Smooth muscle cell (in vitro differentiated cells): ENCODE data around the gene CACNB4. TPM values are rescaled to one million over a fixed set of nuclear protein-coding genes. Genes with fewer than 3 reads are reported as not detected.

Experiments
- DNase-seq: peaks from one replicate; lab custom pipeline; 2025; ENCODE audit not compliant: unreplicated experiment; lab: John Stamatoyannopoulos, UW
- H2AFZ ChIP-seq: fragments of 200-600 bp; sonication (generic); 2 replicates; pipeline ENCODE4 v1.6.0; 2016; ENCODE audit warnings: antibody characterized with exemption, low read depth, mild to moderate bottlenecking
- H3F3A ChIP-seq: fragments of 200-600 bp; sonication (generic); 2 replicates; pipeline ENCODE4 v1.6.0; 2017; ENCODE audit warnings: antibody characterized with exemption, low read depth
- H3K27ac ChIP-seq: fragments of 200-600 bp; sonication (generic); 2 replicates; pipeline ENCODE4 v1.5.1; 2016; ENCODE audit warnings: low read depth, mild to moderate bottlenecking
- H3K27me3 ChIP-seq: fragments of 200-600 bp; sonication (generic); 2 replicates; pipeline ENCODE4 v1.6.1; 2016; ENCODE audit warnings: low read depth, mild to moderate bottlenecking
- H3K36me3 ChIP-seq: fragments of 200-600 bp; sonication (generic); 2 replicates; pipeline ENCODE4 v1.5.1; 2016; ENCODE audit warnings: low read depth
- H3K4me1 ChIP-seq: fragments of 200-600 bp; sonication (generic); 2 replicates; pipeline ENCODE4 v1.5.1; 2016; ENCODE audit warnings: low read depth
- H3K4me2 ChIP-seq: fragments of 200-600 bp; sonication (generic); 2 replicates; pipeline ENCODE4 v1.6.0; 2016; ENCODE audit warnings: mild to moderate bottlenecking
- H3K4me3 ChIP-seq: fragments of 200-600 bp; sonication (generic); 2 replicates; pipeline ENCODE4 v1.5.1; 2016; ENCODE audit warnings: mild to moderate bottlenecking
- H3K79me2 ChIP-seq: fragments of 200-600 bp; sonication (generic); 2 replicates; pipeline ENCODE4 v1.6.0; 2016; ENCODE audit warnings: low read depth, mild to moderate bottlenecking
- H3K9ac ChIP-seq: fragments of 200-600 bp; sonication (generic); 2 replicates; pipeline ENCODE4 v1.6.0; 2016; ENCODE audit warnings: low read depth
- H3K9me3 ChIP-seq: fragments of 200-600 bp; sonication (generic); replicated peaks from 2 replicates; pipeline ENCODE4 v1.5.1; 2016; ENCODE audit warnings: low read depth
- H4K20me1 ChIP-seq: fragments of 200-600 bp; sonication (generic); 2 replicates; pipeline ENCODE4 v1.6.0; 2016; ENCODE audit warnings: low read depth
- WGBS: methylation state at CpG from one replicate; pipeline ENCODE4 v1.1.7; 2016; ENCODE audit warnings: low lambda C conversion rate; 5-methylcytosine and 5-hydroxymethylcytosine counted together
- polyA plus RNA-seq: library from polyadenylated mRNA; unstranded; fragments of >200 nt; fragmentation: Nextera tagmentation; extraction: Ambion mirVana; gene quantifications from 2 replicates; pipeline ENCODE4 v1.2.1, GENCODE V29; 2016
- total RNA-seq: library from RNA; depleted of rRNA; stranded (reverse); fragments of >200 nt; gene quantifications from 2 replicates; pipeline ENCODE4 v1.2.3, GENCODE V29; 2014
- TF ChIP-seq, protein P1 (sequence below): fragments of 200-600 bp; sonication (generic); IDR thresholded peaks from 2 replicates; pipeline ENCODE4 v1.5.1; 2017; ENCODE audit warnings: borderline replicate concordance, mild to moderate bottlenecking, antibody characterized with exemption; ENCODE audit not compliant: insufficient read depth, poor library complexity, severe bottlenecking

Gene CACNB4
- total and polyA plus RNA-seq, 2 experiments from 2014 or later, result 0.06 to 1.4 TPM

DNA sequence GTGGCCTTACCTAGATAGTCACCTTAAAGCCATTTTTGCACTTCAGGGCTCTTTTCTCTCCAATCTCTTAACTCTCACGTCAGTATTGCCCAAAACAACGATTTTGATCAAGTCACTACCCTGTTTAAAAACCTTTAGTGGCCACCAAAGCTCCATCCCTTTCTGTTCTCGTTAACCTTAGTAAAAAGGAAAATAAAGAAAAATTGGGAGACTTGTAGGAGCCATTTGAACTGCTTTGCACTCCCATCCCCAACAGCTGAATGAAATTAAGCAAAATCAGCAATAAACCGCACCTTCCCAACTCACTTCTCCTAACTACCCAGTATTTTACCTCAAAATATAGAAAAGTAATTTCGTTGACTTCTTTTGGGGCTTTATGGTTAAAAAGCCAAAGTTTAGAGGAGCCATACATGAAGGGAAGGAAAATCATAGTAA, 269.9 kb downstream of the CACNB4 start:
- Histone ChIP-seq H3K27me3 (no peaks in the 10 kb centered on the region), H2AFZ (peak overlapping the region; percentile 94), H3K4me3 (peak overlapping the region; percentile 81), H3K79me2 (peaks cover 44% of the 10 kb centered on the region), H3K9me3 (no peaks in the 10 kb centered on the region), H4K20me1 (peaks cover 34% of the 10 kb centered on the region), H3K27ac (peak overlapping the region; percentile 74), H3K4me1 (peaks cover 22% of the 10 kb centered on the region), H3K4me2 (peak overlapping the region; percentile 92), H3K36me3 (no peaks in the 10 kb centered on the region), H3K9ac (peak overlapping the region; percentile 59), H3F3A (no peaks in the 10 kb centered on the region)
- TF ChIP-seq, protein P1, sequence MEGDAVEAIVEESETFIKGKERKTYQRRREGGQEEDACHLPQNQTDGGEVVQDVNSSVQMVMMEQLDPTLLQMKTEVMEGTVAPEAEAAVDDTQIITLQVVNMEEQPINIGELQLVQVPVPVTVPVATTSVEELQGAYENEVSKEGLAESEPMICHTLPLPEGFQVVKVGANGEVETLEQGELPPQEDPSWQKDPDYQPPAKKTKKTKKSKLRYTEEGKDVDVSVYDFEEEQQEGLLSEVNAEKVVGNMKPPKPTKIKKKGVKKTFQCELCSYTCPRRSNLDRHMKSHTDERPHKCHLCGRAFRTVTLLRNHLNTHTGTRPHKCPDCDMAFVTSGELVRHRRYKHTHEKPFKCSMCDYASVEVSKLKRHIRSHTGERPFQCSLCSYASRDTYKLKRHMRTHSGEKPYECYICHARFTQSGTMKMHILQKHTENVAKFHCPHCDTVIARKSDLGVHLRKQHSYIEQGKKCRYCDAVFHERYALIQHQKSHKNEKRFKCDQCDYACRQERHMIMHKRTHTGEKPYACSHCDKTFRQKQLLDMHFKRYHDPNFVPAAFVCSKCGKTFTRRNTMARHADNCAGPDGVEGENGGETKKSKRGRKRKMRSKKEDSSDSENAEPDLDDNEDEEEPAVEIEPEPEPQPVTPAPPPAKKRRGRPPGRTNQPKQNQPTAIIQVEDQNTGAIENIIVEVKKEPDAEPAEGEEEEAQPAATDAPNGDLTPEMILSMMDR, result no peak
- WGBS, result 86% methylated on average over 5 of the region's 5 CpGs
- DNase-seq, result no peak

DNA sequence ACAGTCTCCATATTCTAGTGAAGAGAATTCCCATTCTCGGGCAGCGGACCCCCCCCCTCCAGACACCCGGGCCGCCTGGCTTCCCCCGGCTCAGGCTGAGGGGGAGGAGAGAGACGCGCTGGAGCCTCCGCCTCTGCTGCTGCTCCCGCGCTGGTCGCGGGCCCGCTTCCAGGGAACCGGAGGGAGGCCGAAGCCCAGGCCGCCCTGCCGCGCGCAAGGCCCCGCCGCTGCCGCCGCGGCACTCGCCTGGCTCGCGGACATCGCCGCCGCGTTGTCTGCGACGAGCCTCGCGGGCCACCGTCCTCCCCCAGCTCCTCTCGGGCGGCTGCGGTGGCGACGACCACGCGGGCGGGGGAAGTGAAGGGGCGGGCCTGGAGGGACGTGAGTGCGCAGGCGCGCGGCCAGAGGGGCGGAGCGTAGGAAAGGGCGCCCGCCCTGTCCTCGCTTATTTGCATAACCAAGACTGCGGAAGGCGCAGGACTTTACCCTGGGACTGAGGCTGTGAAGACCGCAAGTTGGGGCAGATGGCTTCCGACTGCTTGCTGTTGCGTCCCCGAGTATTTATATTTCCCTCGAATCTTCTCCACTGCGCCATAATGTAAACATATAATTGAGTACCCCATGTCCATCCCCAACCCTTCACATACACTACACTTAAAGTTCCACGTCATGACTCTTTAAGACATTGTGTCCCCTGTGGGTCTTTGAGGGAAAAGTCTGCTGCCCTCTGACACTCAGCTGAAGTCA, 270.5 kb downstream of the CACNB4 start, which contains the start of gene ARL5A:
Gene ARL5A (minus strand): TSS at position 279 of the 747 bp plus-strand sequence. CDS start 245 bp downstream, at position 34.
- Histone ChIP-seq H3K4me3 (peak within 1 kb of the TSS; percentile 81), H3K79me2 (peaks cover 50% of the 10 kb centered on the region), H3K4me2 (peak within 1 kb of the TSS; percentile 92), H3K36me3 (no peaks in the 10 kb centered on the region), H3K27ac (peak within 1 kb of the TSS; percentile 74), H3F3A (no peaks in the 10 kb centered on the region), H3K9ac (peak within 1 kb of the TSS; percentile 94), H3K4me1 (peaks cover 22% of the 10 kb centered on the region), H3K27me3 (no peaks in the 10 kb centered on the region), H3K9me3 (no peaks in the 10 kb centered on the region), H4K20me1 (peaks cover 40% of the 10 kb centered on the region), H2AFZ (peak within 1 kb of the TSS; percentile 94)
- 1% methylated on average over 52 of the region's 64 CpGs for WGBS
- TF ChIP-seq, protein P1, result no peak
- DNase-seq, result peak; percentile 79

DNA sequence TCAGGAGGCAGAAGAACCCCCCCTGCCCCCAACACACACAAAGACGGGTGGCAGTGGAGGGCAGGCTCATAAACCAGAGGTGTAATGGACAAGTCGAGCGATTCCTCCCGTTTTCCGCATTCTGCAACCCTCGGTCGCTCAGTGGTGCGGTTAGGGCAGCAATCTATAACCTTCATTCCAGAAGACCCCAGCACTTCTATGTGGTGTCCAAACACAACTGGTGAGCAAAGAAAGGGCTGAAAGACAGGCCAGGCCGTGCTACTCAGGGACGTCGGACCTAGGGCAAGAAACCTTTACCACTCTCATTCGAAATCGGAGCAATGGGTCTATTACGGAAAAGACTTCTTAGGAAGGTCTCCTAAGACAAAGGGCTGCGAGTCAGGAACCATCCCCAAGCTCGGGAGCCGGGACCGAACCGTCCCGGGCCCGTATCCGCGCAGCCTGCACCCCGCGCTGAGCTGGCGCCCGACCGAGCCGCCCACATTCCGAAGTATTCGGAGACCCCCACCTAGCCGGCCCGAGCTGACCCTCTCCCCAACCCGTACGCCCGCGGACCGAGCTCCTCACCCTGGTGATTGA, 271.2 kb downstream of the CACNB4 start:
- WGBS, result under 1% methylated on average over 37 of the region's 38 CpGs
- no peaks in the 10 kb centered on the region for H3K36me3 ChIP-seq
- peaks cover 56% of the 10 kb centered on the region for H3K79me2 ChIP-seq
- peak overlapping the region; percentile 74 for H3K27ac ChIP-seq
- no peak for DNase-seq
- peak overlapping the region; percentile 81 for H3K4me3 ChIP-seq
- peak overlapping the region; percentile 94 for H2AFZ ChIP-seq
- peak overlapping the region; percentile 92 for H3K4me2 ChIP-seq
- peak overlapping the region; percentile 94 for H3K9ac ChIP-seq
- H3K9me3 ChIP-seq, result no peaks in the 10 kb centered on the region
- H4K20me1 ChIP-seq, result peaks cover 46% of the 10 kb centered on the region
- H3K27me3 ChIP-seq, result no peaks in the 10 kb centered on the region
- H3F3A ChIP-seq, result no peaks in the 10 kb centered on the region
- peaks cover 22% of the 10 kb centered on the region for H3K4me1 ChIP-seq
- TF ChIP-seq, protein P1, result no peak
